Activated CD4-positive, alpha-beta T cell treated with anti-CD3 and anti-CD28 coated beads, Interleukin-2, amount 10 ng/mL, durations not matched to agents 24 days and 14 days (primary cell): ENCODE measurements around the gene SCAPER. TPM values are rescaled to one million over a fixed set of nuclear protein-coding genes. Genes with fewer than 3 reads are reported as not detected.
"Not testable (repeated sequence)": the region's sequence is repeated elsewhere in the genome, so short reads cannot be mapped to it uniquely, and the experiment has no call there.

Source experiments
- DNase-seq: peaks from one replicate; pipeline ENCODE4 v3.0.0; 2022
- H3K27ac Mint-ChIP-seq: one replicate; pipeline ENCODE4 v1.8.0; 2022; ENCODE audit warnings: mild to moderate bottlenecking, mixed read lengths
- H3K27me3 Mint-ChIP-seq: one replicate; pipeline ENCODE4 v1.8.0; 2022; ENCODE audit warnings: mixed read lengths
- H3K36me3 Mint-ChIP-seq: one replicate; pipeline ENCODE4 v1.8.0; 2022; ENCODE audit warnings: low read depth, mild to moderate bottlenecking, mixed read lengths
- H3K4me1 Mint-ChIP-seq: one replicate; pipeline ENCODE4 v1.8.0; 2021; ENCODE audit warnings: mixed read lengths
- H3K4me3 Mint-ChIP-seq: one replicate; pipeline ENCODE4 v1.8.0; 2022; ENCODE audit warnings: mild to moderate bottlenecking, moderate library complexity, mixed read lengths
- H3K9me3 Mint-ChIP-seq: one replicate; pipeline ENCODE4 v1.8.0; 2021; ENCODE audit warnings: mixed read lengths
- intact Hi-C: fragments of 100-400 bp; cut with micrococcal nuclease; formaldehyde crosslinking; loops from one replicate; pipeline ENCODE4 v1.15.1; 2023
- total RNA-seq: library from RNA; stranded (reverse); gene quantifications from 2 replicates; pipeline ENCODE4 v1.2.3, GENCODE V29; 2022

The SCAPER gene
- total RNA-seq, 1 donor from 2014 or later = 31.0 TPM

DNA sequence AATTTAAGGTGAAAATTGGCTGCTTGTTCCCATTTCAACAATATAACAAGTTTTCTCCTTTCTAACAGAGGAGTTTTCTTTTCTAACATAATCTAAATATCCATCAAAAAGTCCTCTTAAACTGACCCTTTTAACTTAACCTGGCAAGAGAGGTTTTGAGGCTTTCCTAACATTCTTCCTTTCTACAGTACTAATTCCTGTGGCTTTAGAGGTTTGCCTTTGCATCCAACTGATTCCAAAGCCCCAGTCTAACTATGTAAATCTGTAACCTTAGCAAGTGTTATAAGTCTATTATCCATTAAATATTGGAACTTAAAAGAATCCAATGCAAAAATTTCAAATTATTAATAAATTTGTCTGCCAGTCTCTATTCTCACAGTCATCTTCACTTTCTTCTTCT is 434.4 kb downstream of the SCAPER start:
- intact Hi-C loops = no loop called here
- peaks cover 10% of the 10 kb centered on the region for H3K36me3 Mint-ChIP-seq
- H3K27ac Mint-ChIP-seq = no peak overlapping the region
- no peak for DNase-seq
- H3K4me1 Mint-ChIP-seq = no peaks in the 10 kb centered on the region
- no peaks in the 10 kb centered on the region for H3K27me3 Mint-ChIP-seq
- no peak overlapping the region for H3K4me3 Mint-ChIP-seq
- peaks cover 5% of the 10 kb centered on the region for H3K9me3 Mint-ChIP-seq

DNA sequence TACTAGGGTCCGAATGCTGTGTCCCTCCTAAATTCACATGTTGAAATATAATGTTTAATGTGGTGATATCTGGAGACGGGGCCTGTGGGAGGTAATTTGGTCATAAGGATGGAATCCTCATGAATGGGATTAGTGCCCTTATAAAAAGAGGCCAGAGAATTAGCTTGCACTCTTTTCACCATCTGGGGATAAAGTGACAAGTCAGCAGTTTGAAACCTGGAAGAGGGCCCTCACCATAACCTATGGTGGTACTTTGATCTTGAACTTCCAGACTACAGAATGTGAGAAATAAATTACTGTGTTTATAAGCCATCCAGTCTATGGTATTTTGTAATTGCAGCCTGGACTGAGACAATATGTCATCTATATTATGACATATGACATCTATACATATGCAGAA is 436.4 kb downstream of the SCAPER start:
- no peaks in the 10 kb centered on the region for H3K4me1 Mint-ChIP-seq
- no peak overlapping the region for H3K4me3 Mint-ChIP-seq
- no peak overlapping the region for H3K27ac Mint-ChIP-seq
- H3K27me3 Mint-ChIP-seq = no peaks in the 10 kb centered on the region
- no peak for DNase-seq
- peaks cover 5% of the 10 kb centered on the region for H3K9me3 Mint-ChIP-seq
- peaks cover 10% of the 10 kb centered on the region for H3K36me3 Mint-ChIP-seq
- intact Hi-C loops = no loop called here

DNA sequence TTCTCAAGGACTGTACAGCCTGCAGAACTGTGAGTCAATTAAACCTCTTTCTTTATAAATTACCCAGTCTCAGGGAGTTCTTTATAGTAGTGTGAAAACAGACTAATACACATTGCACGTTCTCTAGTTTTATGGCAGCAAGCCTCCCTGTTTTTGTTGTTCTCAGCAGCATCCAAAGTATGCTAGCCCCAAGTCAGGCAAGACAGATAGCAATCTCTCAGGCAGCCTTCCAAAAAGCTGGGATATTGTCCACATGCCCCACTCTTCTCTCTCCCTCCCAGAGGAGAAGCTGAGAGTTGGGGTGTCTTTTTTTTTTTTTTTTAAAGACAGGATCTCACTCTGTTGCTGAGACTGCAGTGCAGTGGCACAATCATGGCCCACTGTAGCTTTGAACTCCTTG is 438.0 kb downstream of the SCAPER start:
- no peak overlapping the region for H3K4me3 Mint-ChIP-seq
- no peak for DNase-seq
- H3K9me3 Mint-ChIP-seq = peaks cover 5% of the 10 kb centered on the region
- intact Hi-C loops = no loop called here
- H3K4me1 Mint-ChIP-seq = no peaks in the 10 kb centered on the region
- no peak overlapping the region for H3K27ac Mint-ChIP-seq
- no peaks in the 10 kb centered on the region for H3K27me3 Mint-ChIP-seq
- H3K36me3 Mint-ChIP-seq = peaks cover 10% of the 10 kb centered on the region

DNA sequence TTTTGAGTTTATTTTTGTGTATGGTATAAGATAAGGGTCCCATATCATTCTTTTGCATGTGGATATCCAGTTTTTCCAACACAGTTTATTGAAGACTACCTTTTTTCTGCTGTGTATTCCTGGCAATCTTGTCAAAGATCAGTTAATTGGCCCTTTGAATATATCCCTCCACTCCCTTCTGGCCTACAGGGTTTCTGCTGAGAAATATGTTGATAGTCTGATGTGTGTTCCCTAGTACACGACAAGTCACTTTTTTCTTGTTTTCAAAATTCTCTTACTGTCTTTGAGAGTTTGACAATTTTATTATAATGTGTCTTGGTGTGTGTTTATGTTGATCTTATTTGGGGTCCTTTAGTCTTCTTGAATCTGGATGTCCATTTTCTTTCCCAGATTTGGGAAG is 439.4 kb downstream of the SCAPER start:
- Mint-ChIP-seq H3K27ac (no peak overlapping the region), H3K27me3 (no peaks in the 10 kb centered on the region), H3K9me3 (peaks cover 5% of the 10 kb centered on the region), H3K4me1 (no peaks in the 10 kb centered on the region), H3K4me3 (no peak overlapping the region), H3K36me3 (peaks cover 10% of the 10 kb centered on the region)
- no peak for DNase-seq
- intact Hi-C loops = no loop called here

DNA sequence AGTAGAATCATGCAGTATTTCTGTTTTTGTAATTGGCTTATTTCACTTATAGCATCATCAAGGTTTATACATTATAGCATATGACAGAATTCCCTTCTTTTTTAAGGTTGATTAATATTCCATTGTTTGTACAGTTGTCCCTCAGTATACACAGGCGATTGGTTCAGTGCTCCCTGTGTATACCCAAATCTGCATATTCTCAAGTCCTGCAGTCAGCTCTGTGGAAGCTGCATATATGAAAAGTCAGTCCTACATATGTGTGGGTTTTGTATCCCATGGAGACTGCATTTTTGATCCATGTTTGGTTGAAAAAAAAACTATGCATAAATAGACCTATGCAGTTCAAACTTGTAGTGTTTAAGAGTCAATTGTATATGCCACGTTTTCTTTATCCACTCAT is 440.9 kb downstream of the SCAPER start:
- peaks cover 5% of the 10 kb centered on the region for H3K9me3 Mint-ChIP-seq
- no peaks in the 10 kb centered on the region for H3K27me3 Mint-ChIP-seq
- no peak overlapping the region for H3K4me3 Mint-ChIP-seq
- no peak overlapping the region for H3K27ac Mint-ChIP-seq
- H3K4me1 Mint-ChIP-seq = no peaks in the 10 kb centered on the region
- H3K36me3 Mint-ChIP-seq = peaks cover 6% of the 10 kb centered on the region
- no peak for DNase-seq
- intact Hi-C loops = no loop called here

DNA sequence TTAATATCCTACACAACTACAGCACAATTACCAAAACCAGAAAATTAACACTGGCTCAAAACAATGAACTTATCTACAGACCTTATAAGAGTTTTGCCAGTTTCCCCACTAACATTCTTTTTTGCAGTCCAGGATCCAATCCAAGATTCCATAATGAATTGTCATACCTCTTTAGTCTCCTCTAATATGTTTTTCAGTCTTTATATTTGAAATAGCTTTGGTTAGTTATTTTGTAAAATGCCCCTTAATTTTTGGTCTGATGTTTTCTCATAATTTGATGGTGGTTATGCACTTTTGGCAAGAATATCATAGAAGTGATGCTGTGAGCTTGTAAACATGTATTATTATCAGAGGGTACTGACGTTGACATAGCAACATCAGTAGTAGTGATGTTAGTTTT is 444.3 kb downstream of the SCAPER start:
- DNase-seq = no peak
- Mint-ChIP-seq H3K36me3 (no peaks in the 10 kb centered on the region), H3K4me1 (no peaks in the 10 kb centered on the region), H3K27me3 (no peaks in the 10 kb centered on the region), H3K27ac (no peak overlapping the region), H3K9me3 (no peaks in the 10 kb centered on the region), H3K4me3 (no peak overlapping the region)
- intact Hi-C loops = no loop called here

DNA sequence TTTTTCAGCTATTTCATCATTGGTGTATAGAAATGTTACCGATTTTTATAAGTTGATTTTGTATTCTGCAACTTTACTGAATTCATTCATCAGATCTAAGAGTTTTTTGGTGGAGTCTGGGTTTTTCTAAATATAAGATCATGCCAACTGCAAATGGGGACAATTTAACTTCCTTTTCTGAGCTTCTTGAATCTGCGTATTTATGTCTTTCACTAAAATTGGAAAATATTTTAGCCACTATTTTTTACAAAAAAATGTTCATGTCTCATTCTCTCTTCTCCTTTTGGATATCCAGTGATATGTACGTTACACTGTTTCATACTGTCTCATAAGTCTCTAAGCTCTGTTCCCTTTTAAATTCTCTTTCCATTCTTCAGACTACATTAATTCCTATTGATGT is 444.8 kb downstream of the SCAPER start:
- Mint-ChIP-seq H3K27ac (no peak overlapping the region), H3K9me3 (no peaks in the 10 kb centered on the region), H3K4me1 (no peaks in the 10 kb centered on the region), H3K27me3 (no peaks in the 10 kb centered on the region), H3K4me3 (no peak overlapping the region), H3K36me3 (no peaks in the 10 kb centered on the region)
- intact Hi-C loops = no loop called here
- DNase-seq = no peak

DNA sequence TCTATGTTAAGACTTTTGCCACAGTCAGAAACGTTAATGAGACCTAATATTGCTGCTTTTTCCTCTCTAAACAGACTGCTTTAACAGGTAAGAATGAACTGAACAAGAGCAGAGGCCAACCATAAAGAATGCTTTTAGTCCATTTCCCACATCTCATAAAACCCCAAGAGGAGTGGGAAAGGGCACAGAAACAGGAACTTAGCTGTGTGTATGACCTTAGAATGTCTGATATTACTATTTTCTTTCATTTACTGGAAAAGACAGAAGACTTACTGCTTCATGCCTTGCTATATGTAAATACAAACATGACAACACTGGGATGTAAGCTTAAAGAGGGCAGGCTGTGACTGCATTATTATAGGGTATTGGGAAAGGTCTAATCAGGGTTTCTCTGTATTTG is 453.6 kb downstream of the SCAPER start:
- intact Hi-C loops = no loop called here
- Mint-ChIP-seq H3K27ac (no peak overlapping the region), H3K4me1 (no peaks in the 10 kb centered on the region)

DNA sequence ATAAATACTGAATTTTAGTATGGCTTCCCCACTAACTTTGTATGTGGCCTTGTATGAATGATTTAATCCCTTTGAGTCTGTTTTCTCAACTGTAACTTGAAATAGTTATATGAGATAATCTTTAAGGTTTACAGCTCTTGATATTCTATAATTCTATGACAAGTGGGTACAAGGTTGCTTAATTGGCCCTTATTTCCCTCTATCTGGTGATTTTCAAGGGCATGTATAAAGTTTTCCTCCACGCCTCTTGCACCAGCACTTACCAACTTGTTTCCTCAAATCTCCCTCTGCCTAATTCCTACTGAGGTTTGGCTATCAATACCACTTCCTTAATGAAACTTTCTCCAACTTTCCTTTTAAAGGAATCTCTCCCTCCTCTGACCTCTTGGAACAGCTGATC is 455.7 kb downstream of the SCAPER start:
- no peak for DNase-seq
- H3K9me3 Mint-ChIP-seq = no peaks in the 10 kb centered on the region
- no peaks in the 10 kb centered on the region for H3K27me3 Mint-ChIP-seq
- H3K27ac Mint-ChIP-seq = no peak overlapping the region
- intact Hi-C loops = no loop called here
- H3K36me3 Mint-ChIP-seq = peaks cover 1% of the 10 kb centered on the region
- no peak overlapping the region for H3K4me3 Mint-ChIP-seq
- H3K4me1 Mint-ChIP-seq = no peaks in the 10 kb centered on the region

More for the DNA sequence above, 453.6 kb downstream of the SCAPER start:
- DNase-seq = no peak
- H3K4me3 Mint-ChIP-seq = no peak overlapping the region
- no peaks in the 10 kb centered on the region for H3K27me3 Mint-ChIP-seq
- H3K9me3 Mint-ChIP-seq = no peaks in the 10 kb centered on the region
- peaks cover 1% of the 10 kb centered on the region for H3K36me3 Mint-ChIP-seq

DNA sequence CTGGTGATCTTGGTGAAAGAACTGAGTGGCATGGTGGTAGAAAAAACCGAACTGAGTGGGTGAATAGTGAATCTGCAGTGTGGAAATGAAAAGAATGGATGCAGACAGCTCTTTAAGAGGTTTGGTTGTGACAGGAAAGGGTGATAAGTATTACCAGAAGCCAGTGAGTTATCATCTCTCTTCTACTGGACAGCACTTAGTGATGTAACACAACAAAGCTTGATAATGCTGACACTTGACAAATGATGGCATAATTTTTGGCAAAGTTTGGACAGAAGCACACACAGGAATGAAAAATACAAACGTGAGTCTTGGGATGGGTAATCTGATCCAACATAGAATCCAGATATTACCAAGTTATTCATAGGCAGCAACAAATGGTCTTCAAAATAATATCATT is 456.4 kb downstream of the SCAPER start:
- no peaks in the 10 kb centered on the region for H3K4me1 Mint-ChIP-seq
- no peak overlapping the region for H3K4me3 Mint-ChIP-seq

DNA sequence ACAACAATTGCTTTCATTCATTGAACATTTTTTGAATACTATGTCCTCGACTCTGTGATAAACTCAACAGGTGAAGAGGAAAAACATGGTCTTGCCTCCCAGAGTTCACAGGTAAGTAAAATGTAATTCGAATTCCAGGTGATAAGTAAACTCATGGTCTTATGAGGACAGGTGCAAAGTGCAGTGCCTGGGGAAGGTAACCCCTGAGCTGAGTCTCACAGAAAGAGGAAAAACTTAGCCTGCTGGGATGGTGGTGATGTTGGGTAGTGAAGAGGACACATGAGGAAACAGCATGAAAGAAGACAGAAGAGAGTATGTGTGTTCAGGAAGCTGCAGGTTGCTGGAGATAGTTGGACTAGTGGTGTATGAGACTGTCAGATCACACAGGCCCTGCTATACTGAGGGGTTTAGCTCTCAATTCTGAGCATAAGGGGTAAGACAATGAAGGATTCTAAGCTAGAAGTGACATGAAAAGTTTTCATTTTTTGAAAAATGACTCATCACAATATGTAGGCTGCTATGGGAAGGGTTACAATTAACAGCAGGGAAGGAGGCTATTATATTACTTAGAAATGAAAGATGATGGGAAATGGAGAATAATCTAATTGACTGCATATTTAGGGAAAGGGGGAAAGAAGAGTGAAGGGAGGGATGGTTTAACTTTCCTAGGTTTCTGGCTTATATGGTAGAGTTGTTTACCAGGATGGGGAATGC is 457.3 kb downstream of the SCAPER start:
- Mint-ChIP-seq H3K9me3 (no peaks in the 10 kb centered on the region), H3K4me1 (no peaks in the 10 kb centered on the region), H3K27ac (no peak overlapping the region), H3K36me3 (peaks cover 1% of the 10 kb centered on the region), H3K27me3 (no peaks in the 10 kb centered on the region), H3K4me3 (no peak overlapping the region)
- no peak for DNase-seq
- intact Hi-C loops = no loop called here

More for the DNA sequence above, 456.4 kb downstream of the SCAPER start:
- H3K36me3 Mint-ChIP-seq = peaks cover 1% of the 10 kb centered on the region
- intact Hi-C loops = no loop called here
- no peaks in the 10 kb centered on the region for H3K9me3 Mint-ChIP-seq
- H3K27ac Mint-ChIP-seq = no peak overlapping the region
- no peaks in the 10 kb centered on the region for H3K27me3 Mint-ChIP-seq
- no peak for DNase-seq

DNA sequence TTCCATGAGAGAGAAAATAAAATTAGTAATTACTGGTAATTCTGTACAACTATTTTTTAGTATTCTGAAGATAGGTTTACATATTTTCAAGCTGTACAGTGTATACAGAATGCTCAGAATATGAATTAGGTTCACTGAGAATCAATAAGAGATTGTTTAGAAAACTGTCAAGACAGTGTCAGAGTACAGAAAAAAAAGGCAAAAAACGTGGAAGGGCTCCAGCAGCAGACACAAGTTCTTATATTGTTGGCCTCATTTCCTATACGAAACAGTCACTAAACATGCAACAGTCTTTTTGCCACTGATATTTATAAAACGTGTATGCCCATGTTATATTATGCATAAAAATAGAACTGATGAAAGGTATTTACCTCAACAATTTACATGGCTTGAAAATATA is 464.7 kb downstream of the SCAPER start:
- intact Hi-C loops = no loop called here
- Mint-ChIP-seq H3K4me1 (no peaks in the 10 kb centered on the region), H3K9me3 (no peaks in the 10 kb centered on the region), H3K4me3 (no peak overlapping the region), H3K27ac (no peak overlapping the region), H3K36me3 (no peaks in the 10 kb centered on the region), H3K27me3 (no peaks in the 10 kb centered on the region)
- DNase-seq = no peak

DNA sequence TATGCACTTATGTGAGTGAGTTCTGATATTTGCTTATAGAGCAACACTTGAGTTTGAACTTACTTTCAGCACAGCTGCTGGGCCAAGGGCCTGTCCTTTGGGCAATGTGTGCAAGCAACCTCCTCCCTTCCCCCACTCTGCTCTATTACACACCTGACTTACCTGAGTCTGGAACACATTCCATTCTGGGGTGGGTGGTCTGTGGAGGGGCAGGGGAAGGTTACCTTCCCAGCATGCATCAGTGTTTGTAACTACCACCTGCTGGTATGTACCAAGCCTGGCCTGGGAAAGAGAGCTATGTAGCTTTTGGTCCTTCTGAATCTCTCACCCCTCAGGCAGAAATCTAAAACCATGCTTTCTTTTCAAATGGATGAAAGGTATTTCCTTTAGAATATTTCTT is 465.6 kb downstream of the SCAPER start:
- Mint-ChIP-seq H3K4me3 (no peak overlapping the region), H3K4me1 (no peaks in the 10 kb centered on the region), H3K9me3 (no peaks in the 10 kb centered on the region), H3K27me3 (no peaks in the 10 kb centered on the region), H3K36me3 (no peaks in the 10 kb centered on the region), H3K27ac (no peak overlapping the region)
- intact Hi-C loops = no loop called here
- DNase-seq = no peak

DNA sequence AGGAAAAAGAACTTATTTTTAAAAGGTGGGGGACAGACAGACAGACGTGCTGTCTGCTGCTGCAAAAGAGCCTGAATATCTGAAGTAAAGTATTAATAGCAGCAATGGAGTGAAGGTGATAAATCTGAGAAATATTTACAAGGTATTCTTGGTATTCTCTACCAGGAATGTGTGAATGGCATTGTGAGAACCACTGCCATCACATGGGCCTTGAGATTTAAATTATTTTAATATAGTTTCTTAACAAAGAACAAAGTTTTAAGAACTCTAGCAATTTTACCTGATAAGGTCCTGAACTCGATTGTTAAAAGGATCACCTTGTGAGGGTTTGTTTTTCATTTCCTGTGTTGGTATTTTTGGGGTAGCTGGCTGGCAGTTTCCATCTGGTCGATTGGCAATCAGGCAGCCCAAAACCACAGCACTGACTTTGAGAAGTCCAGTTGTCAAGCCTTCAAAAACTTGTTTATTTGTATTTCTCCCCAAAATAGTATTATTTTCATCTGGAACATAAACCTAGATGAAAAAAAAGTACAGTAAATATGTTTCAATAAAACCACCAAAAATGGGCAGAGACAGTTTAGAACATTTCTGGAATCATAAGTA is 471.2 kb downstream of the SCAPER start:
- H3K4me3 Mint-ChIP-seq = no peak overlapping the region
- peaks cover 10% of the 10 kb centered on the region for H3K36me3 Mint-ChIP-seq
- H3K9me3 Mint-ChIP-seq = no peaks in the 10 kb centered on the region
- H3K27ac Mint-ChIP-seq = no peak overlapping the region
- intact Hi-C loops = no loop called here
- no peaks in the 10 kb centered on the region for H3K27me3 Mint-ChIP-seq
- H3K4me1 Mint-ChIP-seq = no peaks in the 10 kb centered on the region
- DNase-seq = no peak

DNA sequence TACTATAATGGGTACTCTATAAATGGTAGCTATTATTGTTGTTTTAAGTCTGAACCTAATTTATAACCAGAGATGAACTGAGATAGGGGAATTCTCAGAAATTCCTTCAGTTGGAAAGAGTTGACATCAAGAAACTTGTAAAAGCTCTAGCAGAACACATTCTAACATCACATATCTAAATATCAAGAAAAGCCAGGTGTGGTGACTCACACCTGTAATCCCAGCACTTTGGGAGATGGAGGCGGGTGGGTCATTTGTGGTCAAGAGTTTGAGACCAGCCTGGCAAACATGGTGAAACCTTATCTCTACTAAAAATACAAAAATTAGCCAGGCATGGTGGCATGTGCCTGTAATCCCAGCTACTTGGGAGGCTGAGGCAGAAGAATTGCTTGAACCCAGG is 472.1 kb downstream of the SCAPER start:
- H3K4me1 Mint-ChIP-seq, intact Hi-C loops, H3K9me3 Mint-ChIP-seq, H3K4me3 Mint-ChIP-seq, H3K27ac Mint-ChIP-seq, DNase-seq, H3K27me3 Mint-ChIP-seq: not testable (repeated sequence)
- peaks cover 13% of the 10 kb centered on the region for H3K36me3 Mint-ChIP-seq
